Fibroblast of skin of back (primary cell): ENCODE measurements around the gene SPOCD1.

Experiments used
- DNase-seq: peaks from one replicate; pipeline ENCODE4 v3.0.0-alpha.2; 2013

SPOCD1 gene

DNA sequence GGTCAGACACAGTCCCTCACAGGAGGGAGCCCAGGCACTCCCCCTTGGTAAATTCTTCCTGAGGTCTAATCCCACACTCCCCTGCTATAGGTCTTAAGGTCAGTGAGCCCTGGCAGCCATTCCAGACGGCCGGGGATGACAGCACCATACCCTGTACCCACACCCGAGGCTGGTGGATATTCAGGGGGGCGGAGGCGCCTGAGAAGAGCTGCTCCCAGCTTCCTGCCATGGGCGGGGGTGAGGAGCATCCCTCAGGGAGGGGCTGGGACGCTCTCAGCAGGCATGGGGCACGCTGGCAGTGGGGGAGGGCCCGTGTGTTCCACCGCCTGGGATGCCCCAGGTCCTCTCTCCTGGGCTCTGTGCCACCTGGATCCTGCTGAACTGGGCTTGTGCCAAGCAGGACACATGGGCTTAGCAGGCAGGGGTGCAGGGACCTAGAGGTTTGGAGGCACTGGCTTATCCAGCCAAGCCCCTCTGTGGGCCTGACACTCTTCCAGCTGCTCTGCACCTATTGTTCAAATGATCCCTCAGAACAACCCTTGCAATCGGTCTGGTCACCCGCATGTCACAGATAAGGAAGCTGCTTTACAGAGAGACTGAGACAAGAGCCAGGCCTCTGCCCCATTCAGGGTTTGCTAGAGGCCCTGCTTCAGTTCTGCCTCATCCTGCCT, 46.0 kb downstream of the SPOCD1 start:
- no peak for DNase-seq

DNA sequence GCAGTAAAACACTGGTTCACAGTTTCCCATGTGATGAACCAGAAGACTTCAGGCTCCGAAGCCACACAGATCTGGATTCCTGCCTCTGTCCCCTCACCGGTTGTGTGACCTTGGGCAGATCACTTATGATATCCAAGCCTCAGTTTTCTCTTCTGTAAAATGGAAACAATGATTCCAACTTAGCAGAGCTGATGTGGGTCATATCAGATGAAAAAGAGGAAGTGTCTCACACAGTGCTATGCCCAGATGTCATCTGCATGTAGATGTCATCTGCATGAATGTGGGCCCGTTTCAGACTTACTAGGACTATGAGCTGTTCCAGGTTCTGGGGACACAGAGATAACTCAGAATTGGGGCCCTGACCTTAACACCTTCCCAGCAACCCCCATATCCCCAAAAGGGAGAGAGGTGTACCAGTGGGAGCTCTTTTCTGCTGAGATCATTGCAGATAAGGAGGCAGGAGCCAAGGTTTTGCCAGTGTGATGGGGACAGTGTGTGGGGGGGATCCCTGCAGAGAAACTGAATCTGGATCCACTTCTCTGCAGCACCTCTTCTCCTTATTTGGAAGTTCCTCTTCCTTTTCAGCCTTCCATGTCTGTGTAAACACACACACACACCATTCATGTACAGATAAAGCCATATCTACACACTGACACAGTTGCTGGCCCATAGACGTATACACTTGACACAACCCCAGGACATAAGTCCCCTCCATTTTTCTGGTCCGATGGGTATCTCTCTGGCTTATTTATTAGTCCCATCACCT, 46.7 kb downstream of the SPOCD1 start:
- DNase-seq, result no peak

DNA sequence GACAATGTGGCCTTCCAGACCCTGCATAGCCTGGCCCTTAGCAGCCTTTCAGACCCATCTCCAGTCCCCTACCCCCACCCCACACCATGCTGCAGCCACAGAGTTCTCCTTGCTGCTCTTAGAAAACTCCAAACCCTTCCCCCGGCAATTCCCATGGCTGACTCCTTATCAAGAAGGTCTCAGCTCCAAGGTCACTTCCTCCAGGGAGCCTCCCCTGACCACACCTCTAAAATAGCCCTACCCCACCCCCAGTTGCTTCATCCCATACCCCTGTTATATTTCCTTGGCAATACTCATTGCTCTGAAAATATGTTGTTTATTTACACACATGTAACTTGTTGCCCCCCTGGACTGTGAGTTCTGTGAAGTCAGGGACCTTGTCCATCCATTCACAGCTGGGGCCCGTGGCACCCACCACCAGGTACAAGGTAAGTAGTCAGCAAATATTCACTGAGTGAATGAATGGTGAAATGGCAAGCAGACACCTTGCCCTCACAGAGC, 47.4 kb downstream of the SPOCD1 start:
- no peak for DNase-seq

DNA sequence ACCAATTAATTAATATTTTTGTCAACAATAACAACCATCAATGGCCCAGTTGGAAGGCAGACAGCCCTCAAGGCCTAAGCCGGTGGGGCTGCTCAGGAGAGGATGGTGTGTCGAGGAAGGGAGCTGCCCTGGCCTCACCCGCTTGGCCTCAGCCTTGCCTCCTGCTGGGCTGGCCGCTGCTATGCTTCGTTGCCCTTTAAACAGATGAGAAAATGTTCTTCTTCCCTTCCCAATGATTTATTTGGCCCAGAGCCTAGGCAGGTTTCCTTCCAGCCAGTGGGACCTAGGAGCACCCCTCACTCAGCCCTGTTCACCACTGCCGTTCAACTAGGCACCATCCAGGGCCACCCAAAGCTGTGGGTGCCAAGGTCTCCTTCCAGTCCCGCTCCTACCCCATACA, 48.6 kb downstream of the SPOCD1 start:
- DNase-seq, result no peak

DNA sequence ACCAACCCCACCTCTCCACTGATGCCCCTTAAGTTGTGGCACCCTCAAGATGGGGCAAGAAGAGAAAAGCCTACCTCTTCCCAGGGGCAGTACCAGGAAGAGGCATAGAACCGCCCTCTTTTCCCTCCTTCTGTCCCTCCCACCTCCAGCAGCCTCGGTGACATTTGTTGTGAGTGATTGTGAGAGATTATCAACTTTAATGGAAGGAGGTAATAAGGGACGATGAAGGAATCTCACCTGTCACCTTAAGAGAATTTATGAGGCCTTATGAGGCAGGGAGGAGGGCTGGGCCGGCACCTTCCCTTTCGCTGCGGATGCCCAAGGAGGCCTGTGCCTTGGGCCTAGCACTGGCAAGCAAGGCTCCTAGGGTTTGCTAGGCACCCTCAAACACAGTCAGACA, 50.3 kb downstream of the SPOCD1 start:
- DNase-seq, result no peak

DNA sequence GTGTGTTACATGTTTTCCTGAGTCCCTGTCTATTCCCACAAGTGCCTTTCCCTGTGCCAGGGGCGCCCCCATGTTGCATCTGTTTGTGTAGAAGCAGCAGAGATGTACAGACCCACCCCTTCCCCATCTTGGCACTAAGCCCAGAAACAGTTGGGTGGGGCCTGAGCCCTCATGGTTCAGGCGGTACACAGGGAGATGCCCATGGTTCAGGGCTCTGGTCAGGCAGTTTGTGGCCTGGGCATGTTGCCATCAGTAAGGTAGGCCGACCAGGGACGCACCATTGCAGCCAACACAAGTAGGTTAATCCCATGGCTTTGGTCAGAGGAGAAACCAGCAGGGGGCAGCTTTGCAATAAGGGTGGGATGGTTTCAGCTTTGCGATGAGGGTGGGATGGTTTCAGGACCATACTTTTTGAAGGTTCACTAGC, 50.8 kb downstream of the SPOCD1 start:
- peak; percentile 24 for DNase-seq

DNA sequence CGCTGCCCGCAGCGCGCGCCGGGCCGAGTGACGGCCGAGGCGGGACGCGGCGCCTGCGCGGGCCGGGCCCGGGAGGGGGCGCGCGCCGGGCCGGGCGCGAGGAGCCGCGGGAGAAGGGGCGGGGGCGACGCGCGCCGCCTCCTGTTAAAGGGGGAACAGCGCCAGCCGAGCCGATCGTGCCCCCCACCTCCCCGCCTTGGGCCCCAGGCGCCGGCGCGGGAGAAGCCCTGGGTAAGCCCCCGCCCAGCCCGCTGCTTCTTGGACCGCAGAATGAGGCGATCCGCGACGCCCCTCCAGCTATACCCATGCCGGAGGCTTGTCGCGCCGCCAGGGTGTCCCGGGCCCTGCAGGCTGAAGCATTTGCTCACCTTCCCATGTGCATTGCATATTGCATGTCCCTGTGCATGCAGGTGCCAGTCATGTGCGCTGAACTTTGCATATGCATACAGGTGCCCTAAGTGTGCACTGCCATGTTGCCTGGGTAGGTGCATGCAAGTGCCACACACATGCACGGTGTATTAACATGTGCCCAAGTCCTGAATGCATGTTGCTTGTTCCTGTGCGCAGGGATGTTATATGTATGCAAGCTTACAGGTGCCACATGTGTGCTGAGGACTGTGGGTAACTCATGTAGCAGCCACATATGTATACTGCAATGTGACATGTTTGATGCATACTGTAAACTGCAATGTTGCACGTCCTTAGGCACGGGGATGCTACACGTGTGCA, 51.3 kb downstream of the SPOCD1 start, which contains the start of gene ADGRB2:
TSS of gene ADGRB2 (minus strand) at position 29 of the 729 bp plus-strand sequence. CDS start 7,119 bp downstream, outside the sequence.
- no peak for DNase-seq

DNA sequence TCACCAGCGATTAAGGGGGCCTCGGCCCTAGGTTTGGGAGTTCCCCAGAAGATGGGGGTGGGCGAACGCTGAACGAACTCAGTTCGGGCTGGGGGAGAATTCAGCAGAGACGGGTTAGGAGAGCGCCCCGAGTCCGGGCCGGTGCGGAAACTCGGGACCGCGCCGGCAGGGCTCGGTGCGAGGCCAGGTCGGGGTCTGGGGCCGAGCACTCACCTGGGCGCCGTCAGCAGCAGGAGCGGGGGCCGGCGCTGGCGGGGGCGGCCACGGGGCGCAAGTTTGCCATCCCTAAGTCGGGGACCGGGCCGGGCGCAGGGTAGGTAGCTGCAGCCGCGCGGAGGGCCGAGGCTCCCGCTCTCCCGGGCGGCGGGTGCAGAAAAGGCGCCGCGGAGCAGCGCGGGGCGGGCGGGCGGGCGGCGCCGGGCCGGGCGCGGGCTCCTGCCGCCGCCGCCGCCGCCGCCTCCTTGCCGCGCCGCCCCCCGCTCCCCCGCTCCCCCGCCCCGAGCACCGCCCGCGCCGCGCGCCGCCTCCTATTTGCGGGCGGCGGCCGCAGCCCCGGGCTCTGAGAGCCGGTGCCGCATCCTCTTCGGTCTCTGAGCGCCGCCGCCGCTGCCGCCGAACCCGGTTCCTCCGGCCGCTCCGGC, 52.0 kb downstream of the SPOCD1 start:
- DNase-seq, result no peak

DNA sequence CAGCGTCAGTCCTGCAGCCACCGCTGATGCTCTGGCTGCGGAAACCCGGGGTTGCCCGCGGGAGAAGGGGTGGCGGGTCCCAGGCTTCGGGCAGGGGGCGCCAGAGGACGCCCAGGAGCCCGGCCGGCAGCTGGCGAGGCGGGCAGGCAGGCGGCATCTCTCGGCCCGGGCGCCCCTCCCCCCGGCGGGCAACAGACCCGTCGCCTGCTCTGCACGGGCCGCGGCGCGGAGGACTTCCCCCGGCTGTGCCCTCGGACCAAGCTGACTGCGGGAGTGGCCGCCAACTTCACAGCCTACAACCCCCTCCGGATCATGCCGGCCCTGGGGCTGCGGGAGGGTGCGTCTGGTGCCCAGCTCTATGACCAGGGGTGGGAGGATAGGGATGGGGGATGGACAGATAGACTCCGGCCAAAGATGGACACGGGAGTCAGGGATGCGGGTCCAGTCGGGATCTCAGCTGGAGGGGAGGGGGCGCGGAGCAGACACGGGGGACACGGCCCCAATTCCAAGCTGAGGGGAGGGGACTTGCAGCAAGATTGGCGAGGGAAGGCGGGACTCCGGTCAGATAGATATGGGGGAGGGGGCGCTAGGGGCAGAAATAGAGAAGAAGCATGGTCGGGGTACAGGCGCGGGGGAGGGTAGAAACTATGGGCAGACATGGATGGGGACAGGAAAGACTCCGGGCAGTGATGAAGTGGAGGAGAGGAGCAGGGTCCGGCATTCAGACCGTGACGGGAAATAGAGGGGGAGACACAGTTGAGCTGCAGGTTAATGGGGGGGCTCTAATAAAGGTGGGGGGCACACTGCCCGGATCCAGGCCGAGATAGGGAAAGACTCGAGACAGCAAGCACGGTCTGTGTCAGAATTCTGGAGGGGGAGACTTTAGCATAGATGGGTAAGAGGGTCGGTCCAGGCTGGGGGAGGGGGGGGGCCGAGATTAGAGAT, 52.8 kb downstream of the SPOCD1 start:
- DNase-seq, result peak; percentile 60

DNA sequence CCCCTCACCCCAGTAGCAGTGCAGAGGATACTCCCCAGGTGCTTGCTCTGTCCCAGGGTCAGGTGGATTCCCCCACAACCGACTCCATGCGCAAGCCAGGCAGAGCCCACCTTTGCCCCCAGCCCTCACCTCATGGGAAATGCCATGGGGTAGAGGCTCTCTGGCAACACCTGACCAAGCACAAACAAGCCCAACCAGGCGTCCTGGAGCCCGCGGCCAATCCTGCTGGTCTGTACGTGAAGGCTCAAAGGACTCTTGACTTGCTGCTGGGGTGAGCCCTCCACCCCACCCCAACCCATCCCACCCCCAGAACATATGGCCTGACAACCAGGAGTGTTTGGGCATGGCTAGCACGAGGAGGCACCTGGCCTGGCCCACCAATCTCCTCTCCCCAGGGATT, 53.5 kb downstream of the SPOCD1 start:
- DNase-seq, result no peak

DNA sequence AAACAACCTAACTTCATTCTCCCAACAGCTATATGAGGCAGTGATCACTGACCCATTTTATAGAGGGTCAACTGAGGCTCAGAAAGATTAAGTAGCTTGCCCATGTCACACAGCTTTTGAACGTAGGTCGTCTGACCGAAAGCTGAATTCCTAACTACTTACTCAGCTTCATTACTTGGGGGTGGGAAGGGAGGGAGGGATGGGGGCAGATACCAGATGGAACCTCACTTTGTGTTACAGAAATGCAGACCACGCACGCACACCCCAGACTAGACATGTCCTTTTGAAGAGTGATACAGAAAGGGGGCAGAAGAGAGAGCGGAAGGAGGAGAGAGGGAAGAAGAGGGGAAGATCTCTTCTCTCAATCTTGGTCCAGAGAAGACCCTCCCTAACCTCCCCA, 53.9 kb downstream of the SPOCD1 start:
- DNase-seq, result peak; percentile 75

DNA sequence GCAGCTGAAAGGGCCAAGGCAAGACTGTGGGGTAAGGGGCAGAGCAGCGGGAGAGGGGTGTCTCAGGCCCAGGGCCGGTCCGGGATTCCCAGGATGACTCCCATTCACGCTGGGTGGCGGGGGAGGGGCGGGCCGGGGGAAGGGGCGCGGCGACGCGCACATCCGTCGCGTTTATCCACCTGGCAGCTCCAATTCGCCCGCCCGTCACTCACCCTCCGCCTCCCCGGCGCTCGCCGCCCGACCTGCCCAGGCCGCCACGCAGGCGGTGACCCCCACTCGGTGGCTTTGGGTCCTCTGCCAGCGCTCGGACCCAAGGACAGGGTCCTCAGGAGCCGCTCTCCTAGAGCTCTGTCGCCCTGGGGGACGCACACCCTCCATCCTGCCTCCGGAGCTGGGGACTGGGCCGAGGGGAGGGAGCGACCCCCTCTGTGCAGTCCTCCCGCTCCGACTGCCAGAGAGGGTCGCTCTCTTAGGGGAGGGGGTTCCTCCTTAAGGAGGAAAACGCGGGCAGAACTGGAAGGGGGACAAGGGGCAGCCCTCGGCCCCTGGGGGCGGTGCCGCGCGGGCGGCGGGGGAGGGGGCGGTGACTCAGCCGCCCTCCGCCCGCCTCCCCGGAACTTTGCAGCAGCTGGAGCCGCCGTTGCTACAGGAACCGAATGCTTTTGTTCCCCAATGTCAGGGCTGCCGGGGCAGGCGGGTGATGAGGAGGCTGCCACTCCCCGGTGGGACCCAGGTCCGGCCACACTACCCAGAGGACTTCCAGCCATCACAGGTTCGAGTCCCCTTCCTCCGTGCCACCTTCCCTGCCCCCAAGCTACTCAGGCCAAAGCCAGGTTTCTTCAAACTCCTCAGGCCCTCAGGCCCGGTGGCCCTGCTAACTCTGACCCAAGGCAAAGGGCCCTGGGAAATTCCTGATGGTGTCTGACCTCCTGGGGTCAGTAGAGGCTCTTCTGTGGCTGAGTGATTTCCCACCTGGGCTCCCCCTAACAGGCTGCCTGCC, 55.1 kb downstream of the SPOCD1 start:
- DNase-seq, result peak; percentile 78

DNA sequence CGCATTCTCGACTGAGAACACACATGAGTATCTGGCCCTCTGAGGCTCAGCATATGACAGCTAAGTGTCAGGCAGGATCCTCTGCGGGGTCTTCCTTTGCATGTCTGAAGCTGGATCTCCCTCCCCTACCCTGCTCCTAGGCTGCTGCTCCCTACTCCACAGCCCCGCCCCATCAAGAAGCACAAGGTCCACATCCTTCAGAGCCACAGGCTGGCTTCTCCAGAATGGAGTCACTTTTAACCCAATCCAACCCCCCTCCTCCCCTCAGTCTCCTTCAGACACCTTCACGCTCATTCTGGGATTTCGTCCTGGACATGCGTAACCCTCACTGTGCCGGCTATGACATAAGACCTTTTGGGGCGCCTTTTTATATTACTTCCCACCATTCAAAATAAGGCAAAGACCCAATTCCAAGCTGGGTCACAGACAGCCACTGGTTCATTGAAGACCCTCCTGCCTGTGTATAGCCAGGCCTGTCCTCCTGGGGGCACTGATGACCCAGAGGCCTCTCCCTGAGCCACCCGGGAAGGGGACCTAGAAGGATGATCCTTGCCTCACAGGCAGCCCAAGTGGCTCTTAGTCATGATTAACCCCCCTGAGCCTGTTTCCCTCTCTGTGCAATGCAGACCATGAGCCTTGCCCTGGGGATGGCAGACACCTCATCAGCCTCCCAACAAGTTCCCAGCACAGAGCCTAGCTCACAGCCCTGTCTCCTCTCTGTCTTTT, 56.4 kb downstream of the SPOCD1 start:
- DNase-seq, result peak; percentile 49

DNA sequence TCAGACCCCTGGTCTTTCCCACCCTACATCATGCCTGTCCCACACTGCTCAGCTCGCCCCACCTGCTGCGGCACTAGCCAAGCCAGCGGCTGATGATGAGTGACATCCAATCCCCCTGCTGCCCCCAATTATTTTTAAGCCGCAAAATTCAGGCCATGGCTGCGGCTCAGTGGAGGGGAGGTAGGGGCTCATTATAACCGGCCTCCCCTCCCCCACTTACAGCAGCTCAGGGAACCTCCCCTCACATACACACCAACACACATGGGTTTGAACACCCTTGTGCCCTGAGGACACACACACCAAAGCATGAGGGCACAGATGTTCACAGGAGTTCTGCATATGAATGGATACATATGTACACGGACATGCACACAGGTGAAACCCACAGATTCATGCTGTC, 57.0 kb downstream of the SPOCD1 start:
- no peak for DNase-seq

DNA sequence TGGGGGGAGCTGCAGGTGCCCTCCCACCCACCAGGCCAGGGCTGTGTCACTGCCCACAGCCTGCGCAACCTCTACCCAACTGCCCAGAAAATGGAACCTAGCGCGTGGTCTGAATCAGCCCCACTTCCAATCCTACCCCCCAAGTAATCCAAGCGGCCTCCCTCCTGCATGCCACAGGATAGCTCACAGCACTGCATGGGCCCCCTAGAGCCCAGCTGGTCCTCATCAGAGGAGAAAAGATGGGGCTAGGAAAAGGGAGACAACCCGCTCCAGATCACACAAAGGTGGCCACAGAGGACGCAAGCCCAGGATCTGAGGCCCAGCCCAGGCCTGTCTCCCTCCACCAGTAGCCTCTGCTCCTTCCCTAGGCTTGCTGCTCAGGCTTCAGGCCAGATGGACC, 57.8 kb downstream of the SPOCD1 start:
- DNase-seq, result no peak

DNA sequence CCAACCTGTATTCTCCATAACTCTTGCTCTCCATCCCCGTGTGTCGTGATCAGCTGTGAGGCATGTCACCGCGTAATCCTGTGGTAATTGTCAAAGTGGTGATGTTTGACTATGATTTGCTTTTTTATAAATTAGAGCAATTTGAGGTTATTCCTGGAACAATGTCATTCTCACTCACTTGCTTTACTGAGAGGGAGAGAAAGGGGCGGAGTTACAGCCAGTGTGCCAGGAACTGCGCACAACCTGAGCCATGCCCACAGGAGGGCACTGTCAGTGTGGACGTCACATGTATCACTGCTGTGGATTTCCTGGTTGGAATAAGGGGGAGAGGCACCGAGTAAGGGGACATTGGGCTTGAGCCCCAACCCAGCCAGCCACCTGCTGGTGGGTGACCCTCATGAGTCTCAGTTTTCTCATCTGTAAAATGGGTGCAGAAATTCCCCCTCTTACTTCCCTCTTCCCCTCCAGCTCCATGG, 58.6 kb downstream of the SPOCD1 start:
- no peak for DNase-seq

DNA sequence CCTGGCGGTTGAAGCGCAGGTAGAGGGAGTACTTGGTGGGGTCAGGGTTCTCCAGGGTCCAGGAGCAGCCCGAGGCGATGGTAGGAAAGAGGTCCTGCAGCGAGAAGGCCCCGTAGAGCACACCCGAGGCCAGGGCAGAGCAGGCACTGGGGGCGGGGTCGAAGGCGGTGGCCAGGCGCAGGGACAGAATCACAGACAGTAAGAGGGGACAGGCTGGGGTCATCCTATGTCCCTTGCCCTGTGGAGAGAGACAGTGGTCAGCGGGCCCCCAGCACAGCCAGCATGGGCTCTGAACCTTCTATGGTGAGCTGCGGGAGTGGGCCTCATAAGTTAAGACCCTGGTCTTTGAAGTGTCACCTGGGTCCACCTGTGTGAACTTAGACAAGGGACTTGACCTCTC, 59.2 kb downstream of the SPOCD1 start:
- no peak for DNase-seq

DNA sequence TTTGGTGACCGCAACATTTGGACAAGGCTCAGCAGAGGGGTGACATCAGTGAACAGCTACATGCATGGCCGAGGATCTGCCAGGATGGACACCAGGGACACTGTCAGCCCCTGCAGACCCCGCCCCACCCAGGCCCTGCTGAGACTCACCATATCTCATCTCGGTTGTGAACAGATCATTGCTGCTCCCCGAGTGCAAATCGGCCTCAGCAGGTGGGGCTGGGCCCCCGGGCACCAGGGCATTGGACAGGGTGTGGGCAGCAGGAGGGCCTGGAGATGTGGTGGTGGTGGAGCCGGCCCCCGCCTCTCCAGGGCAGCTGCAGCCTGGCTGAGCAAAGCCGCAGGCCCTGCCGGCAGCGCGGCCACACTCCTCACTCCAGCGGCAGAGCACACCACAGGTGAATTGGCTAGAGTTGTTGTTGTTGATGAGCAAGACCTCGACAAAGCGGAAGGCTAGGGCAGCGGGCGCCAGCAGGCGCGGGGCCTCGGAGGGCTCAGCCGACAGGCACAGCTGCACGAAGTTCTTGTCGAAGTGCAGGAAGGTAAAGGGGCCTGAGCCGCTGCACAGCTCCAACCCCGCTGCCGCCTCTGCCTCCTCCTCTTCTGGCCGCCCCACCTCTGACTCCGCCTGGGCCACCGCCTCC, 59.9 kb downstream of the SPOCD1 start:
- no peak for DNase-seq

DNA sequence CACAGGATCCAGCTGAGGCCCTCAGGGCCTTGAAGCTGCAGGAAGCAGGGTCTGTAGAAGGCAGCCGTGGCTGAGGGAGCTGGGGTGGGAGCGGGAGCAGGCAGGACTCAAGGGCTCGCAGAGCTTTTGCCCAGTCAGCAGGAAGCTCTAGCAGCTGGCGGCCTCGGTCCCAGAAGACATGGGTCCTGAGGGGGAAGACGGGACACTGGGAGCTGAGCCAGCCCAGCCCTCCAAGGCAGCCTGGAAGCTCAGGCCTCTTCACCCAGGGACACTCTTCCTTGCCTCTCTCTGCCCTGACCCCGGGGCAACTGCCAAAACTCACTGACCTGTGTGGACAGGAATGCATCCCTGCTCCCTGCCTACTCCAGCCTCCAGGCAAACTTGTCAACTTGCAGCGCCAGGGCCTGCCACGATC, 60.6 kb downstream of the SPOCD1 start:
- DNase-seq, result no peak
